ENCODE results near the gene AUP1. TPM values are rescaled to one million over a fixed set of nuclear protein-coding genes. Genes with fewer than 3 reads are reported as not detected.
A peak's percentile ranks its signal among the peaks of the same experiment; 100 is the strongest.

The AUP1 gene
- total RNA-seq, 2 donors from 2014 or later, result 82.5 to 170 TPM

DNA sequence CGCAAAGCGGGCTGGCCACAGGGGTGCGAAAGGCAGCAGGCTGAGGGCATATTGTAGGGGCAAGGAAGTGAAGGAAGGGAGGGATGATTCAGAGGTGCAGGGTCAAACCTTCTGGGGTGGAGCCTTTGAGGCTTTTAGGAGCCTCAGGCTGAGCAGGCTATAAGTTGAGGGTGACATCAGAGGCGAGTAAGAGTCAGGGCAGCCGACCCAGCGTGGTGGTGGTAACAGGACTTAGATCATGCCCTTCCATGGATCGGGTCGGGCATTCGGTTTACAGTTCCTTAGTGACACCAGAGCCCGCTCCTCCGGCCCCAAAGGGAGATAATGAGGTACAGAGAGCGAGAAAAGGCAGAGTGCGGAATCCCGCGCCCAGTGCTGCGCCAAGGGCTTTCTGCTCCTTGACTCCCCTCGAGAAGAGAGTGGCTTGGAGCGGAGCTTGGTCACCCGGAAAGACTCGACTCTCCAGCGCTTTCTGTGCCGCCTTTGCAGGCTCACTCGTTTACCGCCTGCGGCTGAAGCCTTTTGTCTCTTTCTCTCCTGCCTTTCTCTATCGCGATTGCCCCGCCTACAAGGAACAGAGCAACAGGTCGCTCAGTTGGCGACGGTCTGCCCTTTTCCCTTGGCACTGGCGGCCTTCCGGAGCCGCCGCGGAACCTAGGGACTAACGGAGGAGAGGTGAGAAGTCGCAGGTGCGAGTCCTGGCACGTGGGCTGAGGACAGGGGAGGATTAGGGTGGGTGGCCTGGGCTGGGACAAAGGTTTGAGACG is 30.8 kb downstream of the AUP1 start:
- Histone ChIP-seq H3K27ac (no peak overlapping the region), H3K36me3 (replicated peaks in 1 of 2; ENCODE audit: insufficient read depth in 1 of 2, low read depth in 2 of 2) (no peaks in the 10 kb centered on the region), H3K4me3 (peak overlapping the region in 1 of 2 donors; percentile 8), H3K9me3 (no peaks in the 10 kb centered on the region), H3K27me3 (peaks cover 0 to 5% of the 10 kb centered on the region in 2 donors), H3K4me1 (peaks cover 45% of the 10 kb centered on the region)
- no peak for TF ChIP-seq POLR2A (IDR thresholded peaks at IDR 0.05)
- TF ChIP-seq, protein P1, sequence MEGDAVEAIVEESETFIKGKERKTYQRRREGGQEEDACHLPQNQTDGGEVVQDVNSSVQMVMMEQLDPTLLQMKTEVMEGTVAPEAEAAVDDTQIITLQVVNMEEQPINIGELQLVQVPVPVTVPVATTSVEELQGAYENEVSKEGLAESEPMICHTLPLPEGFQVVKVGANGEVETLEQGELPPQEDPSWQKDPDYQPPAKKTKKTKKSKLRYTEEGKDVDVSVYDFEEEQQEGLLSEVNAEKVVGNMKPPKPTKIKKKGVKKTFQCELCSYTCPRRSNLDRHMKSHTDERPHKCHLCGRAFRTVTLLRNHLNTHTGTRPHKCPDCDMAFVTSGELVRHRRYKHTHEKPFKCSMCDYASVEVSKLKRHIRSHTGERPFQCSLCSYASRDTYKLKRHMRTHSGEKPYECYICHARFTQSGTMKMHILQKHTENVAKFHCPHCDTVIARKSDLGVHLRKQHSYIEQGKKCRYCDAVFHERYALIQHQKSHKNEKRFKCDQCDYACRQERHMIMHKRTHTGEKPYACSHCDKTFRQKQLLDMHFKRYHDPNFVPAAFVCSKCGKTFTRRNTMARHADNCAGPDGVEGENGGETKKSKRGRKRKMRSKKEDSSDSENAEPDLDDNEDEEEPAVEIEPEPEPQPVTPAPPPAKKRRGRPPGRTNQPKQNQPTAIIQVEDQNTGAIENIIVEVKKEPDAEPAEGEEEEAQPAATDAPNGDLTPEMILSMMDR (IDR thresholded peaks at IDR 0.05), result no peak
- intact Hi-C loops (cut with DNase I), result no loop called here
- 5 to 7% methylated on average over 39 to 41 of the region's 41 CpGs for WGBS, 2 donors
- DNase-seq (no peak), ATAC-seq (no peak)

DNA sequence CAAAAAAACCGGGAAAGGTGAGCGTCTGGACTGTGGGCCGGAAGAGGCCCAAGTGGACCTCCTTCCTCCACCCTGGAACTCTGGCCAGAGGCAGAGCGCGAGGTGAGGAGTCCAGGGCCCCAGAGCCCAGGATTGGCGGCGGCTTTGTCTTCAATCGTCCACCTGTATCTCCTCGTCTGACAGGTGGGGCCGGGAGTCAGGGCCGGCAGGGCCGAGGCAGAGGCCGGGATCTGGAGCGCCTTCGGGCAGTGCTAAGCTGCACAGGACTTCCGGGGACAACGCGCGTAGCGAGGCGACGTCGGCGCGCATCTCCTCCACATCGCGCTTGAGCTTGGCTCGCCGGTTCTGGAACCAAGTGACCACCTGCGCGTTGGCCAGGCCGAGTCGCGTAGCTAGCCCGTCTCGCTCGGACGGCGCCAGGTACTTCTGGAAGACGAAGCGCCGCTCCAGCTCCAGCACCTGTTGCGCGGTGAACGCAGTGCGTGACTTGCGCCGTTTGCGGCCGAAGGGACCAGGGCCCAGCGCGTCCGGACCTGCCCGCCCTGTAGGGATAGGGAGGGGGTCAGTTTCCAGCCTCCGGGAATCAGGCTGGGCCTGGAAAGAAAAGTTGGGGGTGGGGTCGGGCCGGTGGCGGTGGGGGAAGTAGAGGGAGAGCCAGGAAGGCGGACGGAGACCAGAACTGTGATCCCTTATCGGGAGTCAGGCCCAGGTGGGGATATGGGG is 31.6 kb downstream of the AUP1 start:
- H3K9me3 ChIP-seq, result no peaks in the 10 kb centered on the region
- H3K27me3 ChIP-seq, result peaks cover 0 to 5% of the 10 kb centered on the region in 2 donors
- ATAC-seq (peak; percentile 33), DNase-seq (peak in 1 of 4 donors; percentile 52)
- intact Hi-C loops (cut with DNase I), result no loop called here
- no peak overlapping the region for H3K27ac ChIP-seq
- peak overlapping the region in 1 of 2 donors; percentile 8 for H3K4me3 ChIP-seq
- H3K36me3 ChIP-seq (replicated peaks in 1 of 2; ENCODE audit: insufficient read depth in 1 of 2, low read depth in 2 of 2), result peaks cover 0 to 6% of the 10 kb centered on the region in 2 donors
- peaks cover 37% of the 10 kb centered on the region for H3K4me1 ChIP-seq
- TF ChIP-seq, protein P1 (IDR thresholded peaks at IDR 0.05), result peak in 1 of 7 experiments; percentile 9
- peak in 2 of 3 donors; percentile 16 to 21 for TF ChIP-seq POLR2A (IDR thresholded peaks at IDR 0.05)
- WGBS, 2 donors, result 5 to 8% methylated on average over 18 to 61 of the region's 61 CpGs

DNA sequence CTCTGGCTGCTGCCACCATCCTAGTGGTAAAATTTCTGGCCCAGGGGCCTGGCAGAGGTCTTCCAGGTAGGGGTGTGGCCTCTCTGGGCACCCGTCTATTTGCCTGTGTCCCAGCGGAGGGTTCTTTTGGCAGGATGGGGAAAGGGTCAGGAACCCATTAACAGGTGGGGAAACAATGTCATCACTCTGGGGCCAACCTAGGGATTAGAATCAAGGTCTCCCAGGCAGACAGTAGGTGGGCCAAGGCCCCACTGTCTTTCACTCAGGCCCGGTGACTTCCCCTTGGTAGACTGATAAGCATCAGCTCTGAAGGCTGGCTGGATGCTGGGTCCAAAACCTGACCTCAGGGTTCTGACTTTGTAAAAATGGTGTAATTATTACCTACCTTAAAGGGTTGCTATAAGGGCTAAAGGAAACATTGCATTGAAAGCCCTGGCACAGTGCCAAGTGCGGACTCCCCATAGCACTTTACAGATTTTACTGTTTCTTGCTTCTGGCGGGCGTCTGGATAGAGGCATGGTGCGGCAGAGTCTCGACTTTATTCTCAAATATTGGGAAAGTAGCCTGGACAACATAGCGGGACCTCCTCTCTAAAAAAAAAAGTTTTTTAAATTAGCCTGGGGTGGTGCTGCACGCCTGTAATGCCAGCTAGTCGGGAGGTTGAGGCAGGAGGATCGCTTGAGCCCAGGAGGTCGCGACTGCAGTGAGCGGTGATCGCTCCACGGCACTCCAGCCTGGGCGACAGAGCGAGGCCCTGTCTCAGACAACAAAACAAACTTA is 32.3 kb downstream of the AUP1 start:
- Histone ChIP-seq H3K27me3 (peaks cover 0 to 5% of the 10 kb centered on the region in 2 donors), H3K4me3 (no peak overlapping the region), H3K9me3 (no peaks in the 10 kb centered on the region), H3K36me3 (replicated peaks in 1 of 2; ENCODE audit: insufficient read depth in 1 of 2, low read depth in 2 of 2) (peaks cover 0 to 12% of the 10 kb centered on the region in 2 donors), H3K4me1 (peaks cover 30% of the 10 kb centered on the region), H3K27ac (no peak overlapping the region)
- intact Hi-C loops (cut with DNase I), result no loop called here
- DNase-seq, result no peak
- WGBS, 2 donors, result 60 to 70% methylated on average over 17 to 19 of the region's 19 CpGs
- ATAC-seq, result no peak
- TF ChIP-seq, protein P1 (IDR thresholded peaks at IDR 0.05), result no peak
- no peak for TF ChIP-seq POLR2A (IDR thresholded peaks at IDR 0.05)

DNA sequence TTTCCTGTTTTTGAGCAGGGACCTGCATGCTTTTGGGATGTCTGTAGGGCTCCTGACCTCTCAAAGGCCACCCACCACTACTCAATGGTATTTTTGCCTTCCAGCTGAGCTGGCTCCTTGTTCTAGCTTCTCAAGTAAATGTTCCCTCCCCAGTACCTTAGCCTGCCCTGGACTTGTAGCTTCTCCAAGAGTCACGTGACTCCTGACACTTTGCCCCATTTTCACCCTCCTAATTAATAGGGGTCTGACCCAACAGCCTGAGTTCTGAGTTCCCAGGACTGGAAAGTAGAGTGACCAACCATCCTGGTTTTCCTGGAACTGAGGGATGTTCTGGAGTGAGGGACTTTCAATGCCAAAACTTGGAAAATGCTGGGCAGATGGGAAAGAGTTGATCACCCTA is 34.1 kb downstream of the AUP1 start:
- Histone ChIP-seq H3K4me1 (peaks cover 25% of the 10 kb centered on the region), H3K4me3 (no peak overlapping the region), H3K36me3 (replicated peaks in 1 of 2; ENCODE audit: insufficient read depth in 1 of 2, low read depth in 2 of 2) (peaks cover 0 to 26% of the 10 kb centered on the region in 2 donors), H3K27ac (no peak overlapping the region), H3K9me3 (no peaks in the 10 kb centered on the region), H3K27me3 (peaks cover 0 to 5% of the 10 kb centered on the region in 2 donors)
- 90 to 93% methylated on average over 1 of the region's 1 CpG for WGBS, 2 donors
- intact Hi-C loops (cut with DNase I), result no loop called here
- TF ChIP-seq, protein P1 (IDR thresholded peaks at IDR 0.05), result no peak
- no peak for TF ChIP-seq POLR2A (IDR thresholded peaks at IDR 0.05)
- DNase-seq (no peak), ATAC-seq (no peak)

All from body of pancreas (tissue), 4 donors.